Measurements from ENCODE around the gene DUSP15.

GRCh38 chr20:31869942-31870725, at the start of gene DUSP15, which contains the start of gene TTLL9:
- TF ChIP-seq POLR2A (IDR thresholded peaks at IDR 0.05) (no peak), CTCF (IDR thresholded peaks at IDR 0.05) (no peak)

Data from Peyer's patch (tissue), 4 donors.